Sigmoid colon (tissue), 7 donors: ENCODE data around the gene DAPK3. TPM values are rescaled to one million over a fixed set of nuclear protein-coding genes. Genes with fewer than 3 reads are reported as not detected.

ENCODE experiments used
- DNase-seq: peaks from one replicate; pipeline ENCODE4 v3.0.0-alpha.2; 2019
- H3K27ac ChIP-seq, 4 donors: fragments of 200-600 bp; sonication (generic); one replicate each; pipeline ENCODE4 v1.5.1; 2016 to 2019; ENCODE audit warnings: mild to moderate bottlenecking in 1 of 4
- H3K27me3 ChIP-seq, 3 donors: fragments of 200-600 bp; sonication (generic); one replicate each; pipeline ENCODE4 v1.5.1; 2019; ENCODE audit warnings: mild to moderate bottlenecking in 1 of 3
- H3K36me3 ChIP-seq, 4 donors: fragments of 200-600 bp; sonication (generic); one replicate each; pipeline ENCODE4 v1.5.1; 2016 to 2019
- H3K4me1 ChIP-seq, 4 donors: fragments of 200-600 bp; sonication (generic); one replicate each; pipeline ENCODE4 v1.5.1; 2017 to 2019
- H3K4me3 ChIP-seq, 4 donors: fragments of 200-600 bp; sonication (generic); one replicate each; pipeline ENCODE4 v1.5.1; 2017 to 2019; ENCODE audit warnings: mild to moderate bottlenecking in 2 of 4, moderate library complexity in 1 of 4
- H3K9me3 ChIP-seq, 4 donors: fragments of 200-600 bp in 3 of 4; sonication (generic) in 3 of 4; one replicate each; pipeline versions ENCODE4 v1.5.1 to v1.6.1; 2013 to 2019
- EP300 ChIP-seq, 4 donors: sonication (generic); formaldehyde crosslinking; IDR thresholded peaks; one replicate each; pipeline ENCODE4 v1.6.1; 2017; ENCODE audit warnings: antibody characterized with exemption in 4 of 4
- POLR2A ChIP-seq, 2 donors: fragments of 450-650 bp; IDR thresholded peaks; one replicate each; pipeline ENCODE4 v1.6.1; 2016; ENCODE audit warnings: antibody characterized with exemption in 2 of 2, mild to moderate bottlenecking in 2 of 2, moderate library complexity in 2 of 2
- POLR2AphosphoS5 ChIP-seq, 4 donors: sonication (generic); formaldehyde crosslinking; IDR thresholded peaks; one replicate each; pipeline ENCODE4 v1.6.1; 2017; ENCODE audit warnings: antibody characterized with exemption in 4 of 4
- WGBS, 2 donors: extraction: QIAGEN DNeasy Blood & Tissue Kit; methylation state at CpG; one replicate each; pipeline ENCODE4 v1.1.7; 2013; 5-methylcytosine and 5-hydroxymethylcytosine counted together
- intact Hi-C: fragments of 100-400 bp; cut with DNase I; formaldehyde crosslinking; loops from one replicate; pipeline ENCODE4 v1.15.1; 2023
- polyA plus RNA-seq, 3 donors: library from polyadenylated mRNA; stranded (reverse); fragments of 200-250 nt; gene quantifications; one replicate each; pipeline ENCODE4 v1.2.3, GENCODE V29; 2013
- total RNA-seq, 4 donors: library from RNA; depleted of rRNA; stranded (reverse); fragments of >200 nt; gene quantifications; one replicate each; pipeline ENCODE4 v1.1.0, GENCODE V29; 2016
- TF ChIP-seq, protein P1 (sequence below), 4 experiments: fragments of 450-650 bp in 3 of 4; fragments of 200-600 bp in 1 of 4; IDR thresholded peaks; one replicate each; pipeline ENCODE4 v1.5.1; 2016 to 2019; ENCODE audit warnings: antibody characterized with exemption in 4 of 4, mild to moderate bottlenecking in 3 of 4, moderate library complexity in 2 of 4
- donor health status: healthy with polysubstance abuse.
- donor health status: Bipolar disorder and iron deficiency.
- donor health status: healthy.

The DAPK3 gene
- total and polyA plus RNA-seq, 7 donors = 38.4 to 167 (median 91.3) TPM

DNA sequence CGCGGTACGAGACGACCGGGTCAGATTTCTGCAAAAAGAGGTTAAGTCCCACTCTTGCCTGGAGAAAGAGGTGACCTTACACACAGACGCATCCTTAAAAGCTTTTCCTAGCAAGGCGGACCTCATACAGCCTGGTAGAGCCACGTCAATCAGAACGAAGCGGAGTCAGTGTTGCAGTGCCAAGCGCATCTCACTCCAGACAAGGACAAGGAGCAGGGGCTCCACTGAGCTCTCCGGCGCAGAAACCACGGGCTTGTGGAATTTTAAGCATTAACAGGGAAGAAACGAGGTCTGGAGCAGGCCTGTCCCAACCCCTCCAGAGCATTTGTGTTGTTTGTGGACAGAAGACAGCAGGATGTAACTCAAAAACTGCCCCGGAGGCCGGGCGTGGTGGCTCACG, 7.2 kb upstream of the DAPK3 start:
- TF ChIP-seq, protein P1, sequence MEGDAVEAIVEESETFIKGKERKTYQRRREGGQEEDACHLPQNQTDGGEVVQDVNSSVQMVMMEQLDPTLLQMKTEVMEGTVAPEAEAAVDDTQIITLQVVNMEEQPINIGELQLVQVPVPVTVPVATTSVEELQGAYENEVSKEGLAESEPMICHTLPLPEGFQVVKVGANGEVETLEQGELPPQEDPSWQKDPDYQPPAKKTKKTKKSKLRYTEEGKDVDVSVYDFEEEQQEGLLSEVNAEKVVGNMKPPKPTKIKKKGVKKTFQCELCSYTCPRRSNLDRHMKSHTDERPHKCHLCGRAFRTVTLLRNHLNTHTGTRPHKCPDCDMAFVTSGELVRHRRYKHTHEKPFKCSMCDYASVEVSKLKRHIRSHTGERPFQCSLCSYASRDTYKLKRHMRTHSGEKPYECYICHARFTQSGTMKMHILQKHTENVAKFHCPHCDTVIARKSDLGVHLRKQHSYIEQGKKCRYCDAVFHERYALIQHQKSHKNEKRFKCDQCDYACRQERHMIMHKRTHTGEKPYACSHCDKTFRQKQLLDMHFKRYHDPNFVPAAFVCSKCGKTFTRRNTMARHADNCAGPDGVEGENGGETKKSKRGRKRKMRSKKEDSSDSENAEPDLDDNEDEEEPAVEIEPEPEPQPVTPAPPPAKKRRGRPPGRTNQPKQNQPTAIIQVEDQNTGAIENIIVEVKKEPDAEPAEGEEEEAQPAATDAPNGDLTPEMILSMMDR (IDR thresholded peaks at IDR 0.05) = no peak
- TF ChIP-seq POLR2A (IDR thresholded peaks at IDR 0.05) = no peak
- no peak for TF ChIP-seq POLR2AphosphoS5 (IDR thresholded peaks at IDR 0.05)
- no peak for TF ChIP-seq EP300 (IDR thresholded peaks at IDR 0.05)

DNA sequence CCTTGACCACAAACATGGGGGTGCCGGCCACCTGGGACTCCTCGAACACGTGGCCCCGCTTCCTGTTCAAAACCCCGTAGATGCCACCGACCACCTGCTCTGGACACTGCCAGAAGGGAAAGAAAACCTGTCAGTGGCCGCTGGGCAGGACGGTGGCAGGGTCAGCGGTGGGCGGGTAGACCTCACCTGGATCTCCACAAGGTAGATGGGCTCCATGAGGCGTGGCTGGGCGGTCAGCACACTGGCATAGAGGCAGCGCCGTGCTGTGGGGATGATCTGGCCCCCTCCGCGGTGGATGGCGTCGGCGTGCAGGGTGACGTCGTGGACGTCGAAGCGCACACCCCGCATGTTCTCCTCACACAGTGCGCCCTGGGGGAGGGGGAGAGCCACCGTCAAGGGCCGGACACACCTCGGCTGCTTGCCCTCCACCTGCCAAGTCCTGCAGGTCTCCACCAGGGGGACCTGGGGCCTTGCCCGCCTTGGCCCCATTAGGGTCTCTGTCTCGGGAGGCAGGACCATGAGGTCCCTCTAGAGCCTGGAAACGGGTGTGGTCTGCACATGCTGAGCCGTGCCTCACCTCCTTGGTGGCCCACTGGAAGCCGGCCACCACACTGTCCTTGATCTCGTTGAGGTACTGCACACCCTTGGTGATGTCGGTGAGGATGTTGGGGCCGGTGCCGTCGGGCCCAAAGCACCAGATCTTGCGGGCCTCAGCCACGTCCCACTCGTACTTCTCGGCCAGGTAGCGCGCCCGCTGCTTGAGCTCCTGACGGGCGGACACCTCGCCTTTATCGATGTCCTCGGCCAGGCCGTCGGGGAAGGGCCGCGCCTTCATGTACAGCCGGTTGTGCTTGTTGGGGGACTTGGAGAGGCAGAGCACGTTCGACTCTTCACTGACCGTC, 6.6 kb upstream of the DAPK3 start:
- H3K27ac ChIP-seq = peak overlapping the region in 1 of 4 donors; percentile 65
- TF ChIP-seq, protein P1 (IDR thresholded peaks at IDR 0.05) = no peak
- TF ChIP-seq POLR2A (IDR thresholded peaks at IDR 0.05) (no peak), POLR2AphosphoS5 (IDR thresholded peaks at IDR 0.05) (peak in 2 of 4 donors; percentile 16 to 18)

More for the DNA sequence above, 7.2 kb upstream of the DAPK3 start:
- intact Hi-C loops = no loop called here
- no peak overlapping the region for H3K4me3 ChIP-seq
- peaks cover 72 to 83% (median 77%) of the 10 kb centered on the region in 4 donors for H3K36me3 ChIP-seq
- 93 to 95% methylated on average over 19 of the region's 19 CpGs for whole genome bisulfite sequencing, 2 donors
- H3K27me3 ChIP-seq = no peaks in the 10 kb centered on the region
- no peaks in the 10 kb centered on the region for H3K9me3 ChIP-seq
- no peak overlapping the region for H3K27ac ChIP-seq
- peaks cover 0 to 32% (median 11%) of the 10 kb centered on the region in 4 donors for H3K4me1 ChIP-seq
- no peak for DNase-seq

DNA sequence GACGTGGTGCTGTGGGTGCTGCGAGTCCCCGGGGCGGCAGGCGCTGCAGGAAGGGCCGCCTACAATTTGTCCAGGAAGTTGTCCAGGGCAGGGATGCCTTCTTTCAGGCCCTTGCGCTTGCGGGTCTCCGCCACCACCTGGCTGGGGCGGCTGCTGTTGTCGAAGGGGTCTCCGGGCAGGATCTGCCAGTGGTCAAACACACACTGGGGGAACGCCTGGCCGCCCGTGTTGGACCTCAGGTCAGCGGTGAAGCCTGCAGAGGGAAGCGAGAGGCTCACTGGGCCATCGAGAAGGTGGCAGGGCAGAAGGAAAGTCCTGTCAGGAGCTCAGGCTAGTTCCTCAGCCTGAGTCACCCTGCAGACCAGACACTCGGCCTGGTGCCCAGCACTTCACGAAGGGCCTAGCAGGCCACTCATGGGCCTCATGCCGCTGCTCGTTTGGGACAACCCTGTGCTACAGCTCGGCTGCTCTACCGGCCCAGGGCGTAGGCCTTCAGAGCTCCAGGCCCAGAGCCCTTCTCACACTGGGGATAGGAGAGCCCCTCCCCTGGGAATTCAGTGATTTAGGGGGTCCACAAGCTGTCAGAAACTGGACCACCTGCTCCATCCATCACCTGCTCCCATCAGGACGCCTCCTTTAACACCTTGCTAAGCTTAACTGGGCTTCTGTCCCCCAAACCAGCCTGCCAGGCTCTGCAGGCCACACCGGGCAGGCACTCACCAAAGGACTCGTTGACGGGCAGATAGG, 5.8 kb upstream of the DAPK3 start:
- Histone ChIP-seq H3K4me1 (peaks cover 0 to 18% (median 0%) of the 10 kb centered on the region in 4 donors), H3K36me3 (peaks cover 57 to 68% (median 62%) of the 10 kb centered on the region in 4 donors), H3K4me3 (no peak overlapping the region), H3K27me3 (no peaks in the 10 kb centered on the region), H3K9me3 (no peaks in the 10 kb centered on the region), H3K27ac (peak overlapping the region in 2 of 4 donors; percentile 4 to 65)
- DNase-seq = peak; percentile 66
- 92 to 93% methylated on average over 29 of the region's 29 CpGs for WGBS, 2 donors
- TF ChIP-seq POLR2A (IDR thresholded peaks at IDR 0.05) (no peak), POLR2AphosphoS5 (IDR thresholded peaks at IDR 0.05) (peak in 1 of 4 donors; percentile 33)
- intact Hi-C loops = no loop called here

More for the DNA sequence above, 6.6 kb upstream of the DAPK3 start:
- peaks cover 65 to 76% (median 70%) of the 10 kb centered on the region in 4 donors for H3K36me3 ChIP-seq
- intact Hi-C loops = no loop called here
- H3K9me3 ChIP-seq = no peaks in the 10 kb centered on the region
- H3K4me1 ChIP-seq = peaks cover 0 to 26% (median 4%) of the 10 kb centered on the region in 4 donors
- H3K4me3 ChIP-seq = no peak overlapping the region
- peak; percentile 67 for DNase-seq
- H3K27me3 ChIP-seq = no peaks in the 10 kb centered on the region
- 93 to 94% methylated on average over 59 of the region's 59 CpGs for WGBS, 2 donors

DNA sequence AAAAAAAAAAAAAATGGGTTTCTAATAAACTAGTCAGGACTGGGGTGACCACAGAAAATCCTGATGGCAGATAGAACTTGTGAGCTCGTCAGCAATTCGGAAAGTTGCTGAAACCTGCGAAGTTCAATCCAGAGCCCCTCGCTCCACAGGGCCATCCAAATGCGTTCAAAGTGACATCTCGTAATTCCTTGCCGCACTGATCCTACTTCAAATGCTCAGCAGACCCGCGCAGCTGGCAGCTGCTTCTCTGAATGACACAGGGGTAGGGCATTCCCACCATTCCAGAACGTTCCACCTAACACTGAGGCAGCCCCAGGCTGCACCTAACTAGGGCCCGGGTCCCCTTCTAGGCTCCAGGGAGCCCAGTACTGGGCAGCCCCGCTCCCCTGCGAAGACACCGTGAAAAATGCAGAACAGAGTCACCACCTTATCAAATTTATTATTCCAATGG, 4.8 kb upstream of the DAPK3 start:
- H3K36me3 ChIP-seq = peaks cover 47 to 58% (median 52%) of the 10 kb centered on the region in 4 donors
- intact Hi-C loops = no loop called here

More for the DNA sequence above, 4.8 kb upstream of the DAPK3 start:
- DNase-seq = no peak
- H3K9me3 ChIP-seq = no peaks in the 10 kb centered on the region
- TF ChIP-seq, protein P1 (IDR thresholded peaks at IDR 0.05) = no peak
- TF ChIP-seq POLR2AphosphoS5 (IDR thresholded peaks at IDR 0.05) = peak in 2 of 4 donors; percentile 16 to 38
- H3K27me3 ChIP-seq = no peaks in the 10 kb centered on the region
- H3K4me3 ChIP-seq = no peak overlapping the region
- peak overlapping the region in 1 of 4 donors; percentile 12 for H3K27ac ChIP-seq
- 88 to 91% methylated on average over 14 of the region's 14 CpGs for WGBS, 2 donors
- H3K4me1 ChIP-seq = peaks cover 0 to 17% (median 2%) of the 10 kb centered on the region in 4 donors
